A549 (cell line): Measurements from ENCODE around the gene ISCU. TPM values are rescaled to one million over a fixed set of nuclear protein-coding genes. Genes with fewer than 3 reads are reported as not detected.

Source experiments
- ATAC-seq, 2 experiments: fragments of 200-7000 bp in 1 of 2; fragments of >200 bp in 1 of 2; cut with Nextera tagmentation in 1 of 2; cut with Tn5 transposase in 1 of 2; 3 replicates each; pipeline versions ENCODE4 v1.8.0 to v1.9.1; 2018 to 2020; ENCODE audit warnings: mild to moderate bottlenecking in 1 of 2, moderate library complexity in 1 of 2
- CTCF ChIA-PET: fragments of 300-600 bp; sonication (Branson Sonifier 250); formaldehyde crosslinking; extraction: SDS; loops from one replicate; lab custom pipeline; 2021; ENCODE audit warnings: antibody characterized with exemption, inconsistent platforms; lab: Yijun Ruan, JAX
- POLR2A ChIA-PET: fragments of 350-600 bp; formaldehyde crosslinking; extraction: SDS; loops from one replicate; lab custom pipeline; 2021; ENCODE audit warnings: antibody characterized with exemption, inconsistent platforms; lab: Yijun Ruan, JAX
- DNase-seq, 2 experiments: peaks; one replicate each; pipeline versions ENCODE4 v3.0.0 to v3.0.0-alpha.2; 2011 to 2016; ENCODE audit warnings: low read depth in 1 of 2, low spot score in 1 of 2
- FAIRE-seq: peaks from 2 replicates; lab custom pipeline; 2011; peaks lifted over from hg19 to GRCh38; lab: Jason Lieb, UNC
- H3K27ac ChIP-seq, 2 experiments: fragments of >200 bp; sonication (Bioruptor Twin); formaldehyde crosslinking; 3 replicates each; pipeline ENCODE4 v1.5.1; 2016 to 2017
- H3K4me1 ChIP-seq: fragments of >200 bp; sonication (Bioruptor Twin); formaldehyde crosslinking; 3 replicates; pipeline ENCODE4 v1.6.1; 2016
- H3K4me2 ChIP-seq: fragments of >200 bp; sonication (Bioruptor Twin); formaldehyde crosslinking; 3 replicates; pipeline ENCODE4 v1.6.1; 2016
- H3K4me3 ChIP-seq: fragments of >200 bp; sonication (Bioruptor Twin); formaldehyde crosslinking; 3 replicates; pipeline ENCODE4 v1.5.1; 2016
- H3K9me3 ChIP-seq: fragments of >200 bp; sonication (Bioruptor Twin); formaldehyde crosslinking; 3 replicates; pipeline ENCODE4 v1.6.1; 2016
- BHLHE40 ChIP-seq: IDR thresholded peaks from 2 replicates; pipeline ENCODE4 v1.6.1; 2012; ENCODE audit warnings: low read depth, low read length, inconsistent platforms
- CEBPB ChIP-seq, 2 experiments: fragments of >200 bp in 1 of 2; sonication (Bioruptor Twin) in 1 of 2; formaldehyde crosslinking in 1 of 2; IDR thresholded peaks; 2 replicates each; pipeline ENCODE4 v1.6.1; 2012 to 2016
- ESRRA ChIP-seq: fragments of 150-350 bp; IDR thresholded peaks from 2 replicates; pipeline ENCODE4 v1.6.1; 2014; ENCODE audit warnings: mild to moderate bottlenecking, low read length, borderline replicate concordance
- FOSB ChIP-seq: fragments of 250-450 bp; sonication (Bioruptor Pico); IDR thresholded peaks from 2 replicates; pipeline ENCODE4 v1.5.0; 2020; ENCODE audit warnings: mild to moderate bottlenecking, moderate library complexity
- FOSL2 ChIP-seq, 2 experiments: fragments of 450-650 bp in 1 of 2; fragments of >200 bp in 1 of 2; sonication (Bioruptor Twin) in 1 of 2; formaldehyde crosslinking; IDR thresholded peaks; 2 replicates each; pipeline versions ENCODE4 v1.5.0 to v1.6.1; 2016 to 2020; ENCODE audit warnings: mild to moderate bottlenecking in 1 of 2, moderate library complexity in 1 of 2
- HDAC2 ChIP-seq: fragments of 200-600 bp; sonication (generic); IDR thresholded peaks from 2 replicates; pipeline ENCODE4 v1.6.1; 2016
- HES2 ChIP-seq: fragments of >200 bp; sonication (Bioruptor Twin); formaldehyde crosslinking; IDR thresholded peaks from 2 replicates; pipeline ENCODE4 v1.6.1; 2016
- JUNB ChIP-seq: fragments of >200 bp; sonication (Bioruptor Twin); formaldehyde crosslinking; IDR thresholded peaks from 2 replicates; pipeline ENCODE4 v1.6.1; 2016
- POLR2A ChIP-seq: IDR thresholded peaks from 2 replicates; pipeline ENCODE4 v1.6.1; 2012; ENCODE audit warnings: mild to moderate bottlenecking, low read length
- RARB ChIP-seq: fragments of 250-450 bp; sonication (Bioruptor Pico); IDR thresholded peaks from 2 replicates; pipeline ENCODE4 v1.8.0; 2021; ENCODE audit warnings: mild to moderate bottlenecking, moderate library complexity
- SMC3 ChIP-seq: fragments of >200 bp; sonication (Bioruptor Twin); formaldehyde crosslinking; IDR thresholded peaks from 3 replicates; pipeline ENCODE4 v1.6.1; 2018; ENCODE audit warnings: inconsistent platforms
- SREBF2 ChIP-seq: fragments of 450-650 bp; IDR thresholded peaks from 2 replicates; pipeline ENCODE4 v1.6.1; 2014; ENCODE audit warnings: mild to moderate bottlenecking, moderate library complexity
- TP53 ChIP-seq: fragments of 250-450 bp; sonication (Bioruptor Pico); IDR thresholded peaks from 2 replicates; pipeline ENCODE4 v1.5.0; 2021; ENCODE audit warnings: mild to moderate bottlenecking, moderate library complexity
- ZC3H11A ChIP-seq: fragments of 450-650 bp; IDR thresholded peaks from 2 replicates; pipeline ENCODE4 v1.6.1; 2014; ENCODE audit warnings: antibody characterized with exemption, mild to moderate bottlenecking
- WGBS: methylation state at CpG from one replicate; pipeline ENCODE4 v1.1.6; 2017; ENCODE audit errors: missing lambda C conversion rate; 5-methylcytosine and 5-hydroxymethylcytosine counted together
- polyA plus RNA-seq, 4 experiments: library from polyadenylated mRNA; depleted of rRNA in 3 of 4; stranded (reverse); fragments of >200 nt; fragmentation: RNase III in 1 of 4; extraction: RNeasy Plus Mini Kit Qiagen cat#74134 plus additional on column Dnase treatment in 1 of 4; gene quantifications; 2 replicates in 3 of 4; 3 replicates in 1 of 4; pipeline ENCODE4 v1.2.3, GENCODE V29; 2011 to 2017
- TF ChIP-seq, protein P1 (sequence below): fragments of 250-450 bp; sonication (Bioruptor Pico); IDR thresholded peaks from 2 replicates; pipeline ENCODE4 v1.5.0; 2021; ENCODE audit warnings: mild to moderate bottlenecking, moderate library complexity, borderline replicate concordance
- TF ChIP-seq, protein P2 (sequence below): fragments of 450-650 bp; IDR thresholded peaks from 2 replicates; pipeline ENCODE4 v1.6.1; 2014; ENCODE audit warnings: antibody characterized with exemption
- TF ChIP-seq, protein P3 (sequence below): fragments of 200-600 bp; sonication (generic); IDR thresholded peaks from 2 replicates; pipeline ENCODE4 v1.6.1; 2016; ENCODE audit warnings: antibody characterized with exemption, mild to moderate bottlenecking, moderate library complexity

ISCU gene
- polyA plus RNA-seq, 2 of the 4 experiments (the other 2 are of a cell fraction) = 97.5 to 174 TPM

DNA sequence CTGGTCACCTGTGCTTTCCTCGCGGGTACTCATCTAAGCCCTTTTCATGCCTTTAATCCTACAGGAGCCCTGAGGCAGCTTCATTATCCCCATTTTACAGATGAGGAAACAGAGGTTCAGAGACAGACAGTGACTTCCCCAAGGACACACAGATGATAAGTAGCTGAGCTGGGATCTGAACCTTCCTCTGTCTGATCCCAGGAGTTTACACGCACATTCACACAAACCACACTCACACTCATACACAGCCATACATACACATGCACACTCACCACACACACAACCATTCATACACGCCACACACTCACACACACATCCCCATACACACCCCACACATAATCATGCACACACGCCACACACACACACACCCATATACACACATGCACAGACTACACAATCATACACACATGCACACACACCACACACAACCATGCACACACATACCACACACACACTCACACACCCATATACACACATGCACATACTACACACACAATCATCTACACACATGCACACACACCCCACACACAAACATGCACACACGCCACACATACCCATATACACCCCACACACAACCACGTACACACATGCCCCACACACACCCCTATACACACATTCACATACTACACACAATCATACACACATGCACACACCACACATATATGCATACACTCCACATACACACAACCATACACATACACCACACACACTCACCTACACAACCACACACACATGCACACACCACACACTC lies 32.7 kb downstream of the ISCU start:
- ATAC-seq = no peak
- H3K9me3 ChIP-seq = no peaks in the 10 kb centered on the region
- TF ChIP-seq JUNB = no peak
- TF ChIP-seq FOSB (CRISPR knock-in tag) = no peak
- no peak for TF ChIP-seq BHLHE40
- TF ChIP-seq, all 56 proteins: peak for 0
- POLR2A ChIA-PET = no interaction called here
- DNase-seq = no peak
- no peak overlapping the region for H3K27ac ChIP-seq
- H3K4me1 ChIP-seq = no peaks in the 10 kb centered on the region
- H3K4me3 ChIP-seq = no peak overlapping the region
- WGBS = 87% methylated on average over 7 of the region's 7 CpGs
- CTCF ChIA-PET = interaction anchor here (17.9 kb wide), 1 partner anchor 24 kb away, joined by 166 read pairs; no protein-coding TSS in a partner anchor
- no peak overlapping the region for H3K4me2 ChIP-seq
- FAIRE-seq = no peak

DNA sequence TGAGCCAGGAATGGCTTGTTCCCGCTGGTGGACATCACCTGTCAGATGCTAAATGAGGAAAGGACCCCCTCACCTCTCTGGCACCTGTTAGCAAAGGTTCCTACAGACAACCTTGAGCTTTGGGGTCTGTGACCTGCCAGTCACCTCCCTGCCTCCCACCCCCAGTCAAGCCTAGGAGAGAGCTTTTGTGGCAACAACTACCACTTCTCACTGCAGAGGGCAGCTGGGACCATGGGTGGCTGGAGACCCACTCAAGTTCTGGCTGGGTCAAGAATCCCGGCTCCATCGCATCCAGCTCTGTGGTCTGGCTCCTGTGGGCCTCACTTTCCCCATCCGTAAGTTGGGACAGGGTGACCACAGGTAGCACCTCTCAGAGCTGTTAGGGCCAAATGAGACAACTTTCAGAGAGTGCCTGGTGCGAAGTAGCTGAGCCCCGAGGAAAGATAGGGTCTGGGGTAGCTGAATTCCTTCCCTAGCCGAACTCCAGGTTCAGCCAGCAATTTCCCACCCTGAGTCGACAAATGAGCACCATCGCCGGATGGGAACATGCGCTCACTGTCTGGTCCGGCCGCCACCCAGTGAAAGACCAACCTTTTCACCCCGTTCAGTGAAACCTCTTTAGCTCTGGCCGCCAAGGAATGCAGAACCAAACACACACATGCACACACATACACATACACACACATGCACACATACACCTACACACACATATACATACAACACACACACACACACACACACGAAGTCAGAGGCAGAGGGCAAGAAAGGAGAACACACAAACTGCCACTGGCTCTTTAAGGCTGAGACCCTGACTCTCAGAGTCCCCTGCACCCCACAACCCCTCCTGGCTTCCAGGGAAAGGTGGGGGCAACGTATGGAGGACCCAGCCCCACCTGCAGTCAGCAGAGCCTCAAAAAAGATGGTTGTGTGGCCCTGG lies 33.6 kb downstream of the ISCU start:
- H3K4me1 ChIP-seq = no peaks in the 10 kb centered on the region
- no peak for DNase-seq
- no peak overlapping the region for H3K27ac ChIP-seq
- H3K4me3 ChIP-seq = no peak overlapping the region
- TF ChIP-seq TP53 (CRISPR knock-in tag) (no peak), SREBF2 (no peak)
- TF ChIP-seq, all 56 proteins: peak for 0
- Histone ChIP-seq H3K9me3 (no peaks in the 10 kb centered on the region), H3K4me2 (no peak overlapping the region)
- POLR2A ChIA-PET = no interaction called here
- no peak for FAIRE-seq
- 79% methylated on average over 17 of the region's 17 CpGs for WGBS
- ATAC-seq = no peak
- CTCF ChIA-PET = interaction anchor here (17.9 kb wide), 1 partner anchor 23 kb away, joined by 166 read pairs; no protein-coding TSS in a partner anchor

GRCh38 chr12:108596854-108597558 lies 34.6 kb downstream of the ISCU start:
- no peaks in the 10 kb centered on the region for H3K9me3 ChIP-seq
- TF ChIP-seq, protein P1, sequence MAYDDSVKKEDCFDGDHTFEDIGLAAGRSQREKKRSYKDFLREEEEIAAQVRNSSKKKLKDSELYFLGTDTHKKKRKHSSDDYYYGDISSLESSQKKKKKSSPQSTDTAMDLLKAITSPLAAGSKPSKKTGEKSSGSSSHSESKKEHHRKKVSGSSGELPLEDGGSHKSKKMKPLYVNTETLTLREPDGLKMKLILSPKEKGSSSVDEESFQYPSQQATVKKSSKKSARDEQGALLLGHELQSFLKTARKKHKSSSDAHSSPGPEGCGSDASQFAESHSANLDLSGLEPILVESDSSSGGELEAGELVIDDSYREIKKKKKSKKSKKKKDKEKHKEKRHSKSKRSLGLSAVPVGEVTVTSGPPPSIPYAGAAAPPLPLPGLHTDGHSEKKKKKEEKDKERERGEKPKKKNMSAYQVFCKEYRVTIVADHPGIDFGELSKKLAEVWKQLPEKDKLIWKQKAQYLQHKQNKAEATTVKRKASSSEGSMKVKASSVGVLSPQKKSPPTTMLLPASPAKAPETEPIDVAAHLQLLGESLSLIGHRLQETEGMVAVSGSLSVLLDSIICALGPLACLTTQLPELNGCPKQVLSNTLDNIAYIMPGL (CRISPR knock-in tag) = no peak
- TF ChIP-seq, protein P2, sequence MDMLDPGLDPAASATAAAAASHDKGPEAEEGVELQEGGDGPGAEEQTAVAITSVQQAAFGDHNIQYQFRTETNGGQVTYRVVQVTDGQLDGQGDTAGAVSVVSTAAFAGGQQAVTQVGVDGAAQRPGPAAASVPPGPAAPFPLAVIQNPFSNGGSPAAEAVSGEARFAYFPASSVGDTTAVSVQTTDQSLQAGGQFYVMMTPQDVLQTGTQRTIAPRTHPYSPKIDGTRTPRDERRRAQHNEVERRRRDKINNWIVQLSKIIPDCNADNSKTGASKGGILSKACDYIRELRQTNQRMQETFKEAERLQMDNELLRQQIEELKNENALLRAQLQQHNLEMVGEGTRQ = peak; percentile 8; the same call in 1 of the 2 replicates
- TF ChIP-seq CEBPB (IDR thresholded peaks at IDR 0.05) = no peak
- H3K4me1 ChIP-seq = no peaks in the 10 kb centered on the region
- ChIA-PET POLR2A (no interaction called here), CTCF (interaction anchor here (0.6 to 17.9 kb wide), 2 partner anchors 22 to 516 kb away, joined by 4 to 166 read pairs; no protein-coding TSS in a partner anchor)
- no peak for DNase-seq
- no peak for FAIRE-seq
- H3K27ac ChIP-seq = no peak overlapping the region
- H3K4me2 ChIP-seq = no peak overlapping the region
- 58% methylated on average over 6 of the region's 10 CpGs for WGBS
- no peak for ATAC-seq
- H3K4me3 ChIP-seq = no peak overlapping the region

- H3K4me2 ChIP-seq = no peak within 1 kb of the TSS
- DNase-seq (no peak), FAIRE-seq (no peak), ATAC-seq (peak in 1 of 2 experiments; percentile 32; a peak in 4 of 6 replicates)
- 69% methylated on average over 19 of the region's 27 CpGs for WGBS
- CTCF ChIA-PET = interaction anchor here (0.6 to 17.9 kb wide), 4 partner anchors 9 to 515 kb away, joined by 3 to 166 read pairs (median 4); no protein-coding TSS in a partner anchor
- no peak within 1 kb of the TSS for H3K4me3 ChIP-seq
- H3K4me1 ChIP-seq = no peaks in the 10 kb centered on the region
- H3K9me3 ChIP-seq = no peaks in the 10 kb centered on the region
- POLR2A ChIA-PET = no interaction called here
- no peak within 1 kb of the TSS for H3K27ac ChIP-seq
- TF ChIP-seq JUNB (no peak), SMC3 (no peak), SREBF2 (no peak), ZC3H11A (no peak), FOSL2 (IDR thresholded peaks at IDR 0.05) (no peak), FOSL2 (CRISPR knock-in tag; IDR thresholded peaks at IDR 0.05) (no peak), HDAC2 (no peak), POLR2A (no peak), ESRRA (no peak), RARB (CRISPR knock-in tag) (no peak), HES2 (no peak)
- TF ChIP-seq, protein P3, sequence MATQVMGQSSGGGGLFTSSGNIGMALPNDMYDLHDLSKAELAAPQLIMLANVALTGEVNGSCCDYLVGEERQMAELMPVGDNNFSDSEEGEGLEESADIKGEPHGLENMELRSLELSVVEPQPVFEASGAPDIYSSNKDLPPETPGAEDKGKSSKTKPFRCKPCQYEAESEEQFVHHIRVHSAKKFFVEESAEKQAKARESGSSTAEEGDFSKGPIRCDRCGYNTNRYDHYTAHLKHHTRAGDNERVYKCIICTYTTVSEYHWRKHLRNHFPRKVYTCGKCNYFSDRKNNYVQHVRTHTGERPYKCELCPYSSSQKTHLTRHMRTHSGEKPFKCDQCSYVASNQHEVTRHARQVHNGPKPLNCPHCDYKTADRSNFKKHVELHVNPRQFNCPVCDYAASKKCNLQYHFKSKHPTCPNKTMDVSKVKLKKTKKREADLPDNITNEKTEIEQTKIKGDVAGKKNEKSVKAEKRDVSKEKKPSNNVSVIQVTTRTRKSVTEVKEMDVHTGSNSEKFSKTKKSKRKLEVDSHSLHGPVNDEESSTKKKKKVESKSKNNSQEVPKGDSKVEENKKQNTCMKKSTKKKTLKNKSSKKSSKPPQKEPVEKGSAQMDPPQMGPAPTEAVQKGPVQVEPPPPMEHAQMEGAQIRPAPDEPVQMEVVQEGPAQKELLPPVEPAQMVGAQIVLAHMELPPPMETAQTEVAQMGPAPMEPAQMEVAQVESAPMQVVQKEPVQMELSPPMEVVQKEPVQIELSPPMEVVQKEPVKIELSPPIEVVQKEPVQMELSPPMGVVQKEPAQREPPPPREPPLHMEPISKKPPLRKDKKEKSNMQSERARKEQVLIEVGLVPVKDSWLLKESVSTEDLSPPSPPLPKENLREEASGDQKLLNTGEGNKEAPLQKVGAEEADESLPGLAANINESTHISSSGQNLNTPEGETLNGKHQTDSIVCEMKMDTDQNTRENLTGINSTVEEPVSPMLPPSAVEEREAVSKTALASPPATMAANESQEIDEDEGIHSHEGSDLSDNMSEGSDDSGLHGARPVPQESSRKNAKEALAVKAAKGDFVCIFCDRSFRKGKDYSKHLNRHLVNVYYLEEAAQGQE = no peak
These were observed 35.4 kb downstream of the ISCU start, which contains the start of gene TMEM119 for GRCh38 chr12:108597559-108598471. TSS of gene TMEM119 (minus strand) at chr12:108598084. CDS start at chr12:108592383, 5,701 bp downstream.
